Neural crest cell (in vitro differentiated cells): Measurements from ENCODE around the gene MTMR12. TPM values are rescaled to one million over a fixed set of nuclear protein-coding genes. Genes with fewer than 3 reads are reported as not detected.

Experiments used
- DNase-seq: peaks from one replicate; pipeline ENCODE4 v3.0.0; 2021; ENCODE audit warnings: low read depth, mixed read lengths, low spot score
- H3K27ac Mint-ChIP-seq: one replicate; pipeline ENCODE4 v1.8.0; 2021; ENCODE audit warnings: mild to moderate bottlenecking, mixed read lengths; ENCODE audit not compliant: unreplicated experiment
- H3K27me3 Mint-ChIP-seq: 2 replicates; pipeline ENCODE4 v1.8.0; 2021; ENCODE audit warnings: low read depth, mild to moderate bottlenecking, mixed read lengths
- H3K36me3 Mint-ChIP-seq: 2 replicates; pipeline ENCODE4 v1.8.0; 2021; ENCODE audit warnings: low read depth, mild to moderate bottlenecking, mixed read lengths
- H3K4me1 Mint-ChIP-seq: 2 replicates; pipeline ENCODE4 v1.8.0; 2021; ENCODE audit warnings: mixed read lengths
- H3K4me3 Mint-ChIP-seq: one replicate; pipeline ENCODE4 v1.8.0; 2021; ENCODE audit warnings: mild to moderate bottlenecking, mixed read lengths
- H3K9me3 Mint-ChIP-seq: 2 replicates; pipeline ENCODE4 v1.8.0; 2021; ENCODE audit warnings: mixed read lengths
- total RNA-seq: library from RNA; stranded (reverse); gene quantifications from 2 replicates; pipeline ENCODE4 v1.2.1, GENCODE V29; 2021
- TF ChIP-seq, protein P1 (sequence below): fragments of 200-600 bp; sonication (generic); conservative IDR thresholded peaks from 2 replicates; pipeline ENCODE4 v1.5.0; 2021; ENCODE audit warnings: antibody characterized with exemption, mild to moderate bottlenecking

The MTMR12 gene
- total RNA-seq, 1 donor from 2014 or later: 28.1 TPM

DNA sequence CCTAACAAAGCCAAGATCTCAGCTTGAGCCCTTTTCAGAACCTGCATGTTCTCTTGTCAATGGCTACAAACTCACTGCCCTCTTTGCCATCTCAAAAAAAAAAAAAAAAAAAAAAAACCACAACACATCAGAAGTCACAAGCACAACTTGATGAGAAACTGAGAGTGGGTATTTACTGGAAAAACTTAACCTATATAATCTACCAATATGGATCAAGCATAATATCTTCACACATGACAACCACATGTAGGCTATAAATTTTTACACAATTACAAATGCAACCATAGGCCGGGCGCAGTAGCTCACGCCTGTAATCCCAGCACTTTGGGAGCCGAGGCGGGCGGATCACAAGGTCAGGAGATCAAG lies 9.0 kb downstream of the MTMR12 start:
- TF ChIP-seq, protein P1, sequence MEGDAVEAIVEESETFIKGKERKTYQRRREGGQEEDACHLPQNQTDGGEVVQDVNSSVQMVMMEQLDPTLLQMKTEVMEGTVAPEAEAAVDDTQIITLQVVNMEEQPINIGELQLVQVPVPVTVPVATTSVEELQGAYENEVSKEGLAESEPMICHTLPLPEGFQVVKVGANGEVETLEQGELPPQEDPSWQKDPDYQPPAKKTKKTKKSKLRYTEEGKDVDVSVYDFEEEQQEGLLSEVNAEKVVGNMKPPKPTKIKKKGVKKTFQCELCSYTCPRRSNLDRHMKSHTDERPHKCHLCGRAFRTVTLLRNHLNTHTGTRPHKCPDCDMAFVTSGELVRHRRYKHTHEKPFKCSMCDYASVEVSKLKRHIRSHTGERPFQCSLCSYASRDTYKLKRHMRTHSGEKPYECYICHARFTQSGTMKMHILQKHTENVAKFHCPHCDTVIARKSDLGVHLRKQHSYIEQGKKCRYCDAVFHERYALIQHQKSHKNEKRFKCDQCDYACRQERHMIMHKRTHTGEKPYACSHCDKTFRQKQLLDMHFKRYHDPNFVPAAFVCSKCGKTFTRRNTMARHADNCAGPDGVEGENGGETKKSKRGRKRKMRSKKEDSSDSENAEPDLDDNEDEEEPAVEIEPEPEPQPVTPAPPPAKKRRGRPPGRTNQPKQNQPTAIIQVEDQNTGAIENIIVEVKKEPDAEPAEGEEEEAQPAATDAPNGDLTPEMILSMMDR: no peak
- Mint-ChIP-seq H3K27me3 (no peaks in the 10 kb centered on the region), H3K4me3 (no peak overlapping the region), H3K4me1 (peaks cover 6% of the 10 kb centered on the region), H3K9me3 (no peaks in the 10 kb centered on the region), H3K36me3 (no peaks in the 10 kb centered on the region), H3K27ac (no peak overlapping the region)
- no peak for DNase-seq

DNA sequence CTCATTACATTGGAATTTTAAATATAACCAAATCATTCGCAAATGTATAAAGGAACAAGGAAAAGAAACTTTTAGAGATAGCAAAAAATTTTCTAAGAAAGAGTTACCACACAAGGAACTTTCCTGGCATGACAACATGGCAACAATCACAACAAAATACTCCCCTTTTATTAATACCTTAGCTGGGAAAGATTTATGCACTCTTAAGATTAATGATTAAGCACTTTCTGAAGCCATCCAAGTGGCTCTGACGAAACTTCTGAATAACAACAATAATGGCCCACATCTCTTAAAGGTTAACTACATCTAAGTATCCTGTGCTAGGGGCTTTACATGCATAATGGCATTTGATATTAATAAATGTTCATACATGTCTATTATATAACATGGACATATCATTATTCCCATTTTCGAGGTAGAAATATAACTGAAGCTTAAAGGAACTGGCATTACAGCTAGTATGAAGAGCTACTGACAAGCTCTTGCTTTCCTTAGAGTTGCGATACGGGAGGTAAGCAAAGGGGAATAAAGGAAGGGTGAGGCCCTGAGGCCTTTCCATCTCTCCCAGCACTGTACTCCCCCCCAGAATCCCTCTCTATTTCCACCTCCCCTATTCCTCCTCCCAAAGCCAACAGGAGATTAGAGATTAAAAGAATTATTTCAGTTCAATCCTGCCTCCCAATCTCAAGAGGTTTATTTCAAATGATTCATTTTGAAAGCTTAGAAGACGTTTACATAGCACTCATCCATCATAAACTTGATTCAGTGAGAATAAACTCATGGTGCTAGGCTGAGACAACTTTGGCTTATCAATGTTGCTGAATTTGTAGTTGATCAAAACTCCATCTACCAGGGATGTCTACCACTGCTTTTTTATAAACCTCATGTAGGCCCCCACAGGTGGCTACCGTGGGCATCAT lies 9.6 kb downstream of the MTMR12 start:
- no peaks in the 10 kb centered on the region for H3K27me3 Mint-ChIP-seq
- H3K36me3 Mint-ChIP-seq: peaks cover 2% of the 10 kb centered on the region
- no peaks in the 10 kb centered on the region for H3K9me3 Mint-ChIP-seq
- H3K4me1 Mint-ChIP-seq: peaks cover 10% of the 10 kb centered on the region
- H3K4me3 Mint-ChIP-seq: no peak overlapping the region
- no peak for DNase-seq
- TF ChIP-seq, protein P1: no peak
- no peak overlapping the region for H3K27ac Mint-ChIP-seq

DNA sequence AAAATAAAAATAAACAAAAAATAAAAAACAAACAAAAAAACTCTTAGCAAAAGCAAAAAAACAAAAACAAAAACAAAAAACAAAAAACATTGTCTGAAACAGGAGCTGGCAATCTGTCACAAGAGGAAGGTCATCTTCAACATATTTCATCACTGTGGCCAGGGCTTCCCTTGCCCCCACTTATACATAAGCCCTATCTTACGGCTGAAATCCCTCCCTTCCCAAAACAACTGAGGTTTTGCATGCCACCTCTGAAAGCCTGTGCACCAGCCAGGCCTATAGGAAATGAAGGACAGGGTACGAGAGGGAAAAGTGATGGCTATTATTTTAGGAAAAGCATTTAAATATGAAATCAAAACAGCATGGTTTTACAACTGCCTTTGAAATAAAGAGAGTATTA lies 10.8 kb downstream of the MTMR12 start:
- H3K9me3 Mint-ChIP-seq: no peaks in the 10 kb centered on the region
- no peaks in the 10 kb centered on the region for H3K27me3 Mint-ChIP-seq
- no peak overlapping the region for H3K27ac Mint-ChIP-seq
- TF ChIP-seq, protein P1: no peak
- peaks cover 14% of the 10 kb centered on the region for H3K4me1 Mint-ChIP-seq
- no peak overlapping the region for H3K4me3 Mint-ChIP-seq
- DNase-seq: no peak
- peaks cover 2% of the 10 kb centered on the region for H3K36me3 Mint-ChIP-seq

DNA sequence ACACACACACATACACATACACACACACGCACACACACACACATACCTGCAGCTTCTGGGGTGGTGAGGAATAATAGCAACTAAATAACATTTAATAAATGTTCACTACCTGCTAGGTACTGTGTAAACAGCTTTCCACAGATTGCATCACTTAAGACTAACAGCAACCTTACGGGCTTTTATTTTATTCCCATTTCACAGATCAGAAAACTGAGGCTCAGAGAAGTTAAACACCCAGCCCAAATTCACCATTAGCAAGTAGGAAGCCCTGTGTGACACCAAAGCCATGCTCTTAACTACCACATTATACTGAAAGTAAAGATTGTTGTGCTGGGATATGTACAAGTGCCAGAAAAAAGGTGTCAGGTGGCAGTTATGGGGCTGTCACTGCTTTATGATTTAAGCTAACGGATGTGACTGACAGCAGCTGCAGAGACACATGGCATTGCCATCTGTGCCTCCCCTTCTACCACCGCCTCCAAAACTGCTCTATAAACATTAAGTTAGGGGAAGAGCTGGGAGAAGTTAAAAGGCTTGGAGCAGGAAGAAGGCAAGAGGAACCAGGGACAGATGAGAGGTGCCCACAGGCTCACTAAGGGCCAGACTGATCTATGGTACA lies 13.6 kb downstream of the MTMR12 start:
- Mint-ChIP-seq H3K4me1 (peaks cover 14% of the 10 kb centered on the region), H3K9me3 (no peaks in the 10 kb centered on the region), H3K36me3 (peaks cover 2% of the 10 kb centered on the region), H3K27me3 (no peaks in the 10 kb centered on the region), H3K4me3 (no peak overlapping the region), H3K27ac (no peak overlapping the region)
- TF ChIP-seq, protein P1: no peak
- DNase-seq: no peak

DNA sequence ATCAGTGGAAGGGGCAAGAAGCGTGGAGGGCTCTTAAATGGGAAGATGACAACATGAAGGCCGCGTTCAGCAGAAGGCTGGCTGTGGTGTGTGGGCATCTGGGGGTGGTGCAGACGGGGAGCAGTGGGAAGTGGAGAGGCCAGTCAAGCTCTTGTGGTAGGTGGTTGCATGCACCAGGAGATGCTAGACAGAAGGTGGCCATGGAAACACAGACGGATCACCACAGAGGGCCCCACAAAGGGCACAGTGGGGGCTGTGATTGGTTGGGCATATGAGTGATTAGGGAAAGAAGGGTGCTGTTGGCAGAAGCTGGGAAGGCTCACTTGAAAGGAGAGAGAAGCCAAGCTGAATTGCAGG lies 14.7 kb downstream of the MTMR12 start:
- Mint-ChIP-seq H3K9me3 (no peaks in the 10 kb centered on the region), H3K4me3 (no peak overlapping the region), H3K36me3 (peaks cover 11% of the 10 kb centered on the region), H3K27me3 (no peaks in the 10 kb centered on the region), H3K4me1 (peaks cover 9% of the 10 kb centered on the region), H3K27ac (peak overlapping the region; percentile 79)
- no peak for DNase-seq
- TF ChIP-seq, protein P1: no peak
